Keratinocyte (primary cell): ENCODE data around the gene NDRG4. TPM values are rescaled to one million over a fixed set of nuclear protein-coding genes. Genes with fewer than 3 reads are reported as not detected.

Experiments used
- DNase-seq: peaks from one replicate; pipeline ENCODE4 v3.0.0-alpha.2; 2011; ENCODE audit warnings: low read depth, missing footprints, low spot score
- FAIRE-seq: peaks from 2 replicates; lab custom pipeline; 2011; peaks lifted over from hg19 to GRCh38; lab: Jason Lieb, UNC
- H2AFZ ChIP-seq: 2 replicates; pipeline ENCODE4 v1.6.0; 2012; ENCODE audit warnings: low read length, control low read depth, inconsistent platforms; ENCODE audit not compliant: control insufficient read depth
- H3K27ac ChIP-seq: 2 replicates; pipeline ENCODE4 v1.5.1; 2011; ENCODE audit warnings: low read length; ENCODE audit not compliant: control insufficient read depth, insufficient read depth
- H3K27me3 ChIP-seq: 3 replicates; pipeline ENCODE4 v1.6.0; 2011; ENCODE audit warnings: low read length; ENCODE audit not compliant: control insufficient read depth, insufficient read depth; ENCODE audit errors: extremely low read depth
- H3K36me3 ChIP-seq, 2 experiments: 2 replicates in 1 of 2; 3 replicates in 1 of 2; pipeline ENCODE4 v1.5.1; 2011; ENCODE audit warnings: low read length in 2 of 2, mild to moderate bottlenecking in 1 of 2; ENCODE audit not compliant: control insufficient read depth in 2 of 2, insufficient read depth in 2 of 2; ENCODE audit errors: extremely low read depth in 1 of 2
- H3K4me1 ChIP-seq: 3 replicates; pipeline ENCODE4 v1.5.1; 2011; ENCODE audit warnings: low read length; ENCODE audit not compliant: control insufficient read depth, insufficient read depth; ENCODE audit errors: extremely low read depth
- H3K4me2 ChIP-seq: 3 replicates; pipeline ENCODE4 v1.6.0; 2011; ENCODE audit warnings: low read depth, low read length; ENCODE audit not compliant: control insufficient read depth, insufficient read depth; ENCODE audit errors: extremely low read depth
- H3K4me3 ChIP-seq, 3 experiments: fragments of 200-600 bp in 1 of 3; sonication (generic) in 1 of 3; 2 replicates in 2 of 3; 3 replicates in 1 of 3; pipeline ENCODE4 v1.5.1; 2011 to 2016; ENCODE audit warnings: low read length in 3 of 3, mild to moderate bottlenecking in 3 of 3, control low read depth in 2 of 3, inconsistent platforms in 1 of 3, low read depth in 1 of 3, mixed read lengths in 1 of 3, mixed run types in 1 of 3, moderate library complexity in 1 of 3; ENCODE audit not compliant: control insufficient read depth in 2 of 3, insufficient read depth in 2 of 3; ENCODE audit errors: extremely low read depth in 1 of 3
- H3K79me2 ChIP-seq: 2 replicates; pipeline ENCODE4 v1.6.0; 2012; ENCODE audit warnings: low read length; ENCODE audit not compliant: control insufficient read depth, insufficient read depth
- H3K9ac ChIP-seq: 3 replicates; pipeline ENCODE4 v1.6.0; 2011; ENCODE audit warnings: low read length; ENCODE audit not compliant: control insufficient read depth, insufficient read depth; ENCODE audit errors: extremely low read depth
- H3K9me1 ChIP-seq: 3 replicates; pipeline ENCODE4 v1.6.0; 2011; ENCODE audit warnings: low read length; ENCODE audit not compliant: control insufficient read depth, insufficient read depth; ENCODE audit errors: extremely low read depth
- H3K9me3 ChIP-seq: 2 replicates; pipeline ENCODE4 v1.5.1; 2012; ENCODE audit warnings: low read depth, low read length; ENCODE audit not compliant: control insufficient read depth
- H4K20me1 ChIP-seq: 3 replicates; pipeline ENCODE4 v1.6.0; 2011; ENCODE audit warnings: low read length; ENCODE audit not compliant: control insufficient read depth, insufficient read depth; ENCODE audit errors: extremely low read depth
- CTCF ChIP-seq, 3 experiments: IDR thresholded peaks in 1 of 3; conservative IDR thresholded peaks in 1 of 3; optimal IDR thresholded peaks in 1 of 3; 2 replicates in 2 of 3; 3 replicates in 1 of 3; pipeline versions ENCODE3 to v1.5.1; 2011; ENCODE audit warnings: low read length in 3 of 3, mild to moderate bottlenecking in 3 of 3, moderate library complexity in 2 of 3, control low read depth in 1 of 3, inconsistent platforms in 1 of 3; ENCODE audit not compliant: insufficient read depth in 2 of 3; ENCODE audit errors: extremely low read depth in 1 of 3
- EZH2 ChIP-seq: IDR thresholded peaks from one replicate; pipeline ENCODE4 v1.6.1; 2012; ENCODE audit warnings: inconsistent platforms, mild to moderate bottlenecking, low read length, moderate library complexity
- dilution Hi-C: fragments of 300-500 bp; cut with MboI; formaldehyde crosslinking; loops from one replicate; pipeline ENCODE4 v1.7.0; 2020; ENCODE audit warnings: low sequenced_read_pairs; ENCODE audit not compliant: extremely low pct_ligation_motif_present
- polyA plus RNA-seq, 5 experiments: library from polyadenylated mRNA; depleted of rRNA in 3 of 5; stranded (reverse) in 3 of 5; stranded (forward) in 1 of 5; unstranded in 1 of 5; fragments of >200 nt; gene quantifications; 1 replicate in 1 of 5; 2 replicates in 3 of 5; 3 replicates in 1 of 5; pipeline versions ENCODE4 v1.2.1 to v1.2.3, GENCODE V29; 2011 to 2012; ENCODE audit warnings: missing spikeins in 2 of 5, low read depth in 1 of 5, low replicate concordance in 1 of 5

The NDRG4 gene
- polyA plus RNA-seq, 1 donor (not counting 4 experiments of a cell fraction or from before 2014, with no cell fraction given) = 1.1 TPM

GRCh38 chr16:58503166-58503862, 3.4 kb downstream of the NDRG4 start:
- H3K4me3 ChIP-seq = no peak overlapping the region
- no peak for DNase-seq
- dilution Hi-C loops = no loop called here
- H3K79me2 ChIP-seq = no peaks in the 10 kb centered on the region
- no peak overlapping the region for H2AFZ ChIP-seq
- H3K36me3 ChIP-seq = no peaks in the 10 kb centered on the region
- no peaks in the 10 kb centered on the region for H3K9me3 ChIP-seq
- H4K20me1 ChIP-seq = no peaks in the 10 kb centered on the region
- peaks cover 26% of the 10 kb centered on the region for H3K27me3 ChIP-seq
- FAIRE-seq = no peak
- TF ChIP-seq EZH2 = no peak
- TF ChIP-seq CTCF (optimal IDR thresholded peaks at IDR 0.05 in 1 of 3, IDR thresholded peaks at IDR 0.05 in 1 of 3, conservative IDR thresholded peaks at IDR 0.05 in 1 of 3; ENCODE audit: extremely low read depth in 1 of 3, insufficient read depth in 2 of 3, low read length in 3 of 3) = no peak
- no peak overlapping the region for H3K4me2 ChIP-seq
- H3K9me1 ChIP-seq = no peaks in the 10 kb centered on the region
- peaks cover 3% of the 10 kb centered on the region for H3K4me1 ChIP-seq
- H3K27ac ChIP-seq = no peak overlapping the region
- H3K9ac ChIP-seq = no peak overlapping the region

GRCh38 chr16:58503863-58504688, 4.1 kb downstream of the NDRG4 start:
- no peaks in the 10 kb centered on the region for H4K20me1 ChIP-seq
- no peaks in the 10 kb centered on the region for H3K79me2 ChIP-seq
- no peak overlapping the region for H2AFZ ChIP-seq
- DNase-seq (no peak), FAIRE-seq (no peak)
- TF ChIP-seq CTCF (optimal IDR thresholded peaks at IDR 0.05 in 1 of 3, IDR thresholded peaks at IDR 0.05 in 1 of 3, conservative IDR thresholded peaks at IDR 0.05 in 1 of 3; ENCODE audit: extremely low read depth in 1 of 3, insufficient read depth in 2 of 3, low read length in 3 of 3) (no peak), EZH2 (no peak)
- H3K27ac ChIP-seq = no peak overlapping the region
- no peak overlapping the region for H3K4me2 ChIP-seq
- dilution Hi-C loops = no loop called here
- H3K9me3 ChIP-seq = no peaks in the 10 kb centered on the region
- no peak overlapping the region for H3K4me3 ChIP-seq
- H3K9me1 ChIP-seq = no peaks in the 10 kb centered on the region
- H3K9ac ChIP-seq = no peak overlapping the region
- peaks cover 3% of the 10 kb centered on the region for H3K4me1 ChIP-seq
- no peaks in the 10 kb centered on the region for H3K36me3 ChIP-seq
- peaks cover 26% of the 10 kb centered on the region for H3K27me3 ChIP-seq
